Erythroblast (primary cell): ENCODE data around the gene CGB8.

Experiments
- GATA1 ChIP-seq: IDR thresholded peaks from 2 replicates; pipeline ENCODE4 v1.6.1; 2011; ENCODE audit warnings: low read depth, mild to moderate bottlenecking, control low read depth, low read length, moderate library complexity
- POLR2A ChIP-seq: IDR thresholded peaks from 2 replicates; pipeline ENCODE4 v1.6.1; 2011; ENCODE audit warnings: mild to moderate bottlenecking, low read length

DNA sequence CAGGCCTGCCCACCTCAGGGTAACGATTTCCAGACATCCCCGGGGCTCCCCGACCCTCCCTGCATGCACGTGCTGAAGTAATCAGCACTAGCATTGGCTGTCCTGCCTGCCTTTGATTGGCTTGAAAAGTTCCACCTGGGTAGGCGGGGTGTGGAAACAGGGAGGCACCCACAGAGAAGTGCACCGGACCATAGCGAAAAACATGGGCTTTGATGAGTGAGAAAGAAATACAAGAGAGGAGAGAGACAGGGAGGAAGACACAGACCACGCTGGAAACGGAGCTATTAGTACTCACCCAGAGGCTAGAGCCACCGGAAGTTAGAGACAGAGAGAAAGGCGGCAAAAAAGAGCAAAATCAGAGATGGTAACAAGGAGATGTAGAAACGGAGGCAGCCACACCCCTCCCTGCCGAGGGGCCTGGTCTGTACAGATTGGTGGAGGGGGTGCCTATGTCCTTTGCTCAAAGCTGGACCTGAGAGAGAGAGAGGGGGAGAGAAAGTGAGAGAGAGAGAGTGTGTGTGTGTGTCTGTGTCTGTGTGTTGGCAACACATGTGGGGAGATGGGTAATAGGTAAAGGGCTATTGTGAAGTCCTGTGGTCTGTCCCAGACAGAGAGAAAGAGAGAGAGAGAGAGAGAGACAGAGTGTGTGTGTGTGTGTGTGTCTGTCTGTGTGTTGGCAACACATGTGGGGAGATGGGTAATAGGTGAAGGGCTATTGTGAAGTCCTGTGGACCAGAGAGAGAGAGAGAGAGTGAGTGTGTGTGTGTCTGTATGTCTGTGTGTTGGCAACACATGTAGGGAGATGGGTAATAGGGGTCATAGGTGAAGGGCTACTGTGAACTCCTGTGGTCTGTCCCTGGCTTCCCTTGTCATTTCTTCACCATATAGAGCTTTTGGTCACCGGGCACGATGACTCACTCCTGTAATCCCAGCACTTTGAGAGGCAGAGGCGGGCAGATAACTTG is 27.7 kb downstream of the CGB8 start:
- TF ChIP-seq POLR2A, result no peak
- no peak for TF ChIP-seq GATA1
